ENCODE data around the gene OR10H5.

The OR10H5 gene

DNA sequence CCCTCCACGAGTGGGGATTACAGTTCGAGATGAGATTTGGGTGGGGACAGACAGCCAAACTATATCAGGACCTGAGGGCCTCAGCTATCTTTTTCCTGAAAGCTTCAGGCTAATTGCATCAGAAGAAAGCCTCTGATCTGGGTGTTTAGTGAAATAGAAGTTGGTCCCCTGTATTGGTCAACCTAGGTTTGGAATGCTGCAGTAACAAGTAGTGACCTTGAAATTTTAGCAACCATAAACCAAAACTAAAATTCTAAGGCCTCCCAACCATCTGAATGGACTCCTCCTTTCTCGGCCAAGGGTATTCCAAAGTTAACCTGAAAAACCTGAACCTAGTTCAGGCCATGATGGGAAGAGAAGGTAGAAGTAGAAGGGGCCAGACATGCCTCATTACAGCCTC lies 62.9 kb downstream of the OR10H5 start:
- DNase-seq, result no peak

All from hematopoietic multipotent progenitor cell treated with erythropoietin and hydrocortisone succinate and interleukin-3 and kit ligand, for 4 days (in vitro differentiated cells).